HEK293 (cell line): ENCODE data around the gene CXCL17.
A peak's percentile ranks its signal among the peaks of the same experiment; 100 is the strongest.

Experiments
- CTCF ChIA-PET: fragments of 350-600 bp; formaldehyde crosslinking; extraction: SDS; loops from one replicate; lab custom pipeline; 2021; ENCODE audit warnings: antibody characterized with exemption; lab: Yijun Ruan, JAX
- POLR2A ChIA-PET: fragments of 300-600 bp; formaldehyde crosslinking; extraction: SDS; loops from one replicate; lab custom pipeline; 2020; ENCODE audit warnings: antibody characterized with exemption, inconsistent platforms; lab: Yijun Ruan, JAX
- H3K27ac ChIP-seq: fragments of 200-500 bp; sonication (Bioruptor generic); 2 replicates; pipeline ENCODE4 v1.5.1; 2014; ENCODE audit warnings: low read depth, low read length, control low read depth, inconsistent platforms; ENCODE audit errors: extremely low read depth
- H3K36me3 ChIP-seq, 2 experiments: fragments of 200-500 bp in 1 of 2; sonication (Bioruptor generic) in 1 of 2; 1 replicate in 1 of 2; 2 replicates in 1 of 2; pipeline ENCODE4 v1.5.1; 2014 to 2017; ENCODE audit warnings: inconsistent platforms in 2 of 2, low read length in 2 of 2; ENCODE audit not compliant: control insufficient read depth in 2 of 2, insufficient read depth in 1 of 2
- H3K4me1 ChIP-seq: fragments of 200-500 bp; sonication (Bioruptor generic); 2 replicates; pipeline ENCODE4 v1.5.1; 2014; ENCODE audit warnings: mild to moderate bottlenecking, low read length, inconsistent platforms; ENCODE audit not compliant: control insufficient read depth, insufficient read depth
- H3K4me3 ChIP-seq: 2 replicates; pipeline ENCODE4 v1.5.1; 2011; ENCODE audit warnings: low read depth, mild to moderate bottlenecking, control low read depth, low read length, moderate library complexity
- H3K9me3 ChIP-seq: fragments of 200-500 bp; sonication (Bioruptor generic); 2 replicates; pipeline ENCODE4 v1.5.1; 2014; ENCODE audit warnings: low read depth, low read length, inconsistent platforms; ENCODE audit not compliant: control insufficient read depth, insufficient read depth
- FEZF1 ChIP-seq: fragments of 450-650 bp; formaldehyde crosslinking; IDR thresholded peaks from 2 replicates; pipeline ENCODE4 v1.5.1; 2016; ENCODE audit warnings: missing biosample characterization, missing genetic modification characterization
- HOXC10 ChIP-seq: sonication (generic); formaldehyde crosslinking; IDR thresholded peaks from 2 replicates; pipeline ENCODE4 v1.8.1; 2023; ENCODE audit warnings: mild to moderate bottlenecking, missing genetic modification reagents
- PRDM1 ChIP-seq: fragments of 450-650 bp; formaldehyde crosslinking; IDR thresholded peaks from 2 replicates; pipeline ENCODE4; 2016; ENCODE audit warnings: missing biosample characterization, missing genetic modification characterization
- SALL2 ChIP-seq: fragments of 450-650 bp; formaldehyde crosslinking; IDR thresholded peaks from 2 replicates; pipeline ENCODE4 v1.5.0; 2017; ENCODE audit warnings: missing biosample characterization, mild to moderate bottlenecking, missing genetic modification characterization, borderline replicate concordance
- ZEB2 ChIP-seq: fragments of 450-650 bp; formaldehyde crosslinking; IDR thresholded peaks from 2 replicates; pipeline ENCODE4 v1.5.1; 2016; ENCODE audit warnings: missing biosample characterization, missing genetic modification characterization
- ZFHX2 ChIP-seq: fragments of 450-650 bp; formaldehyde crosslinking; conservative IDR thresholded peaks from 2 replicates; pipeline ENCODE4 v1.5.1; 2016; ENCODE audit warnings: missing biosample characterization, missing genetic modification characterization
- ZNF112 ChIP-seq: fragments of 450-650 bp; formaldehyde crosslinking; IDR thresholded peaks from 2 replicates; pipeline ENCODE4 v1.5.0; 2017; ENCODE audit warnings: missing biosample characterization, missing genetic modification characterization
- ZNF157 ChIP-seq: fragments of 450-650 bp; formaldehyde crosslinking; IDR thresholded peaks from 2 replicates; pipeline ENCODE4 v1.5.1; 2016; ENCODE audit warnings: missing biosample characterization, missing genetic modification characterization
- ZNF221 ChIP-seq: fragments of 450-650 bp; formaldehyde crosslinking; IDR thresholded peaks from 2 replicates; pipeline ENCODE4 v1.5.1; 2017; ENCODE audit warnings: missing biosample characterization, missing genetic modification characterization, borderline replicate concordance
- ZNF366 ChIP-seq: fragments of 450-650 bp; formaldehyde crosslinking; conservative IDR thresholded peaks from 2 replicates; pipeline ENCODE4 v1.5.1; 2016; ENCODE audit warnings: missing biosample characterization, missing genetic modification characterization
- ZNF624 ChIP-seq: fragments of 450-650 bp; formaldehyde crosslinking; IDR thresholded peaks from 2 replicates; pipeline ENCODE4 v1.5.1; 2017; ENCODE audit warnings: missing biosample characterization, missing genetic modification characterization
- ZNF677 ChIP-seq: fragments of 450-650 bp; IDR thresholded peaks from 2 replicates; pipeline ENCODE4 v1.5.0; 2018; ENCODE audit warnings: missing biosample characterization, mild to moderate bottlenecking, missing genetic modification characterization, moderate library complexity
- TF ChIP-seq, protein P1 (sequence below): fragments of 450-650 bp; formaldehyde crosslinking; IDR thresholded peaks from 2 replicates; pipeline ENCODE4 v1.5.1; 2016; ENCODE audit warnings: missing biosample characterization, missing genetic modification characterization, low read depth
- TF ChIP-seq, protein P2 (sequence below): fragments of 450-650 bp; formaldehyde crosslinking; IDR thresholded peaks from 2 replicates; pipeline ENCODE4 v1.5.1; 2016; ENCODE audit warnings: missing biosample characterization, missing genetic modification characterization, borderline replicate concordance
- TF ChIP-seq, protein P3 (sequence below): fragments of 450-650 bp; formaldehyde crosslinking; IDR thresholded peaks from 2 replicates; pipeline ENCODE4 v1.5.1; 2017; ENCODE audit warnings: missing biosample characterization, missing genetic modification characterization
- TF ChIP-seq, protein P4 (sequence below): fragments of 450-650 bp; formaldehyde crosslinking; IDR thresholded peaks from 2 replicates; pipeline ENCODE4 v1.5.1; 2017; ENCODE audit warnings: missing biosample characterization, missing genetic modification characterization
- TF ChIP-seq, protein P5 (sequence below): fragments of 450-650 bp; formaldehyde crosslinking; IDR thresholded peaks from 2 replicates; pipeline ENCODE4 v1.5.1; 2016; ENCODE audit warnings: missing biosample characterization, missing genetic modification characterization

CXCL17 gene, protein sequence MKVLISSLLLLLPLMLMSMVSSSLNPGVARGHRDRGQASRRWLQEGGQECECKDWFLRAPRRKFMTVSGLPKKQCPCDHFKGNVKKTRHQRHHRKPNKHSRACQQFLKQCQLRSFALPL

DNA sequence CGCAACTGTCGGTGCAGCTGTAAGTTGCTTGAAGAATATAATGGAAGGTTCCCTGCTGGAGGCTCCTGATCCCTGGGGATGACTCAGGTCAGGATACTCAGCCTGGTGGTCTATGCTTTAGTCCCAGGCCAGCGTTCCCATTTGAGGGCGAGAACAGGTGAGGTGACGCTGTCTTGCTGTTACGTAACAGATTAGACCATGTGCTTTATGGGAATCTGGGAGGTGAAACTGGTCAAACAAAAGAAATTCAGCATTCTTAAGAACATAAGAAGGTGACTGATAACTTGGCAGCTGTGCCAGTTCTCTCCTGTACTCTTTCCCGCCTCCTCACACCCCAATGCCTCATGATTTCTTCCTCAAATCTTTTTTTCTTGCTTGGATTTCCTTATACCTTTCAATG lies at the start of gene CXCL17:
TSS of gene CXCL17 (minus strand) at position 114 of the 400 bp plus-strand sequence. CDS start 114 bp downstream, outside the sequence.
- POLR2A ChIA-PET = no interaction called here
- H3K4me1 ChIP-seq = peaks cover 6% of the 10 kb centered on the region
- CTCF ChIA-PET = interaction anchor here (0.7 to 3.3 kb wide), 8 partner anchors 7 to 333 kb away, joined by 3 to 91 read pairs (median 36); partner anchors contain the start of genes CEACAM1 and LIPE
- no peaks in the 10 kb centered on the region for H3K9me3 ChIP-seq
- H3K4me3 ChIP-seq = no peak within 1 kb of the TSS
- TF ChIP-seq HOXC10 (no peak), ZNF157 (tag by site-specific recombination) (no peak), ZNF366 (tag by site-specific recombination) (no peak), ZNF221 (tag by site-specific recombination) (no peak), ZNF624 (tag by site-specific recombination) (no peak), ZEB2 (no peak)
- TF ChIP-seq, protein P1, sequence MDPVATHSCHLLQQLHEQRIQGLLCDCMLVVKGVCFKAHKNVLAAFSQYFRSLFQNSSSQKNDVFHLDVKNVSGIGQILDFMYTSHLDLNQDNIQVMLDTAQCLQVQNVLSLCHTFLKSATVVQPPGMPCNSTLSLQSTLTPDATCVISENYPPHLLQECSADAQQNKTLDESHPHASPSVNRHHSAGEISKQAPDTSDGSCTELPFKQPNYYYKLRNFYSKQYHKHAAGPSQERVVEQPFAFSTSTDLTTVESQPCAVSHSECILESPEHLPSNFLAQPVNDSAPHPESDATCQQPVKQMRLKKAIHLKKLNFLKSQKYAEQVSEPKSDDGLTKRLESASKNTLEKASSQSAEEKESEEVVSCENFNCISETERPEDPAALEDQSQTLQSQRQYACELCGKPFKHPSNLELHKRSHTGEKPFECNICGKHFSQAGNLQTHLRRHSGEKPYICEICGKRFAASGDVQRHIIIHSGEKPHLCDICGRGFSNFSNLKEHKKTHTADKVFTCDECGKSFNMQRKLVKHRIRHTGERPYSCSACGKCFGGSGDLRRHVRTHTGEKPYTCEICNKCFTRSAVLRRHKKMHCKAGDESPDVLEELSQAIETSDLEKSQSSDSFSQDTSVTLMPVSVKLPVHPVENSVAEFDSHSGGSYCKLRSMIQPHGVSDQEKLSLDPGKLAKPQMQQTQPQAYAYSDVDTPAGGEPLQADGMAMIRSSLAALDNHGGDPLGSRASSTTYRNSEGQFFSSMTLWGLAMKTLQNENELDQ (tag by site-specific recombination) = no peak
- H3K27ac ChIP-seq = 0 out of 2 replicates have a peak within 1 kb of the TSS, but pooled peaks have one; percentile 24
- H3K36me3 ChIP-seq = no peaks in the 10 kb centered on the region

DNA sequence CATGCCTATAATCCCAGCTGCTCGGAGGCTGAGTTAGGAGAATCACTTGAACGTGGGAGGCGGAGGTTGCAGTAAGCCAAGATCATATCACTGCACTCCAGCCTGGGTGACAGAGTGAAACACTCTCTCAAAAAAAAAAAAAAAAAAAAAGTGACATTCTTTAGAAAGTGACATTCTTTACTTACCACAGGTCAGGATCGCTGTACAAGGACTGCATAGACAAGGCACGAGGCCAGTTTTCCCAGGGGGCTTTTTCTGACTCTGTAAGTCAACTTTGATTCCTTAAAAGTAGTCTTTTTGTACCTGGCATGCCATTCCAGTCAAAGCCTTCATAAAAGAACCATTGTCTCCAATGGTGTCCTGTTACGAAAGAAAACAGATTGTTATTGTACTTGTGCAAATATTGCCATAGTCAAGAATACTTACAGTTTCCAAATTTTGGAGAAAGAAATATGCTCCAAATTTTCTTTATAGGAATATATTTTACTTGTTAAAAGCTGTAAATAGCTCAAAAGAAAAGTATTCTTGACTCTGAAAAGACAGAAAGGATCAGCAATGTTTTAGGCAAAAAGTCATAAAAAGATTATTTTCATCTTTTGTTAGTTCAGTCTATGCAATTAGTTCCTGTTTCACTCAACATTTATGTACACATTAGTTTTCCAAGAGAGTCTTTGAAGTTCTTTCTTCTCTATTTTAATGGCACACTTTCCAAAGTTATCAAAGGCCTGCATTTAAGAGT lies 46.2 kb upstream of the CXCL17 start:
- ChIA-PET POLR2A (interaction anchor here (0.6 kb wide), 1 partner anchor 85 kb away, joined by 4 read pairs; no protein-coding TSS in a partner anchor), CTCF (interaction anchor here (0.7 to 1.6 kb wide), 5 partner anchors 39 to 283 kb away, joined by 3 to 8 read pairs (median 3); no protein-coding TSS in a partner anchor)
- Histone ChIP-seq H3K36me3 (no peaks in the 10 kb centered on the region; a peak in 1 of 3 replicates), H3K4me1 (peaks cover 9% of the 10 kb centered on the region), H3K9me3 (no peaks in the 10 kb centered on the region), H3K4me3 (no peak overlapping the region), H3K27ac (no peak overlapping the region)
- TF ChIP-seq PRDM1 (tag by site-specific recombination) (peak; percentile 83), FEZF1 (no peak), ZNF677 (tag by site-specific recombination) (no peak), ZNF112 (tag by site-specific recombination) (no peak), ZFHX2 (tag by site-specific recombination) (0 out of 2 replicates have a peak, but pooled peaks have one; percentile 14), SALL2 (tag by site-specific recombination) (no peak)
- TF ChIP-seq, protein P2, sequence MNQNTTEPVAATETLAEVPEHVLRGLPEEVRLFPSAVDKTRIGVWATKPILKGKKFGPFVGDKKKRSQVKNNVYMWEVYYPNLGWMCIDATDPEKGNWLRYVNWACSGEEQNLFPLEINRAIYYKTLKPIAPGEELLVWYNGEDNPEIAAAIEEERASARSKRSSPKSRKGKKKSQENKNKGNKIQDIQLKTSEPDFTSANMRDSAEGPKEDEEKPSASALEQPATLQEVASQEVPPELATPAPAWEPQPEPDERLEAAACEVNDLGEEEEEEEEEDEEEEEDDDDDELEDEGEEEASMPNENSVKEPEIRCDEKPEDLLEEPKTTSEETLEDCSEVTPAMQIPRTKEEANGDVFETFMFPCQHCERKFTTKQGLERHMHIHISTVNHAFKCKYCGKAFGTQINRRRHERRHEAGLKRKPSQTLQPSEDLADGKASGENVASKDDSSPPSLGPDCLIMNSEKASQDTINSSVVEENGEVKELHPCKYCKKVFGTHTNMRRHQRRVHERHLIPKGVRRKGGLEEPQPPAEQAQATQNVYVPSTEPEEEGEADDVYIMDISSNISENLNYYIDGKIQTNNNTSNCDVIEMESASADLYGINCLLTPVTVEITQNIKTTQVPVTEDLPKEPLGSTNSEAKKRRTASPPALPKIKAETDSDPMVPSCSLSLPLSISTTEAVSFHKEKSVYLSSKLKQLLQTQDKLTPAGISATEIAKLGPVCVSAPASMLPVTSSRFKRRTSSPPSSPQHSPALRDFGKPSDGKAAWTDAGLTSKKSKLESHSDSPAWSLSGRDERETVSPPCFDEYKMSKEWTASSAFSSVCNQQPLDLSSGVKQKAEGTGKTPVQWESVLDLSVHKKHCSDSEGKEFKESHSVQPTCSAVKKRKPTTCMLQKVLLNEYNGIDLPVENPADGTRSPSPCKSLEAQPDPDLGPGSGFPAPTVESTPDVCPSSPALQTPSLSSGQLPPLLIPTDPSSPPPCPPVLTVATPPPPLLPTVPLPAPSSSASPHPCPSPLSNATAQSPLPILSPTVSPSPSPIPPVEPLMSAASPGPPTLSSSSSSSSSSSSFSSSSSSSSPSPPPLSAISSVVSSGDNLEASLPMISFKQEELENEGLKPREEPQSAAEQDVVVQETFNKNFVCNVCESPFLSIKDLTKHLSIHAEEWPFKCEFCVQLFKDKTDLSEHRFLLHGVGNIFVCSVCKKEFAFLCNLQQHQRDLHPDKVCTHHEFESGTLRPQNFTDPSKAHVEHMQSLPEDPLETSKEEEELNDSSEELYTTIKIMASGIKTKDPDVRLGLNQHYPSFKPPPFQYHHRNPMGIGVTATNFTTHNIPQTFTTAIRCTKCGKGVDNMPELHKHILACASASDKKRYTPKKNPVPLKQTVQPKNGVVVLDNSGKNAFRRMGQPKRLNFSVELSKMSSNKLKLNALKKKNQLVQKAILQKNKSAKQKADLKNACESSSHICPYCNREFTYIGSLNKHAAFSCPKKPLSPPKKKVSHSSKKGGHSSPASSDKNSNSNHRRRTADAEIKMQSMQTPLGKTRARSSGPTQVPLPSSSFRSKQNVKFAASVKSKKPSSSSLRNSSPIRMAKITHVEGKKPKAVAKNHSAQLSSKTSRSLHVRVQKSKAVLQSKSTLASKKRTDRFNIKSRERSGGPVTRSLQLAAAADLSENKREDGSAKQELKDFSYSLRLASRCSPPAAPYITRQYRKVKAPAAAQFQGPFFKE (tag by site-specific recombination) = no peak
- TF ChIP-seq, protein P3, sequence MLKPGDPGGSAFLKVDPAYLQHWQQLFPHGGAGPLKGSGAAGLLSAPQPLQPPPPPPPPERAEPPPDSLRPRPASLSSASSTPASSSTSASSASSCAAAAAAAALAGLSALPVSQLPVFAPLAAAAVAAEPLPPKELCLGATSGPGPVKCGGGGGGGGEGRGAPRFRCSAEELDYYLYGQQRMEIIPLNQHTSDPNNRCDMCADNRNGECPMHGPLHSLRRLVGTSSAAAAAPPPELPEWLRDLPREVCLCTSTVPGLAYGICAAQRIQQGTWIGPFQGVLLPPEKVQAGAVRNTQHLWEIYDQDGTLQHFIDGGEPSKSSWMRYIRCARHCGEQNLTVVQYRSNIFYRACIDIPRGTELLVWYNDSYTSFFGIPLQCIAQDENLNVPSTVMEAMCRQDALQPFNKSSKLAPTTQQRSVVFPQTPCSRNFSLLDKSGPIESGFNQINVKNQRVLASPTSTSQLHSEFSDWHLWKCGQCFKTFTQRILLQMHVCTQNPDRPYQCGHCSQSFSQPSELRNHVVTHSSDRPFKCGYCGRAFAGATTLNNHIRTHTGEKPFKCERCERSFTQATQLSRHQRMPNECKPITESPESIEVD (tag by site-specific recombination) = peak; percentile 55
- TF ChIP-seq, protein P4, sequence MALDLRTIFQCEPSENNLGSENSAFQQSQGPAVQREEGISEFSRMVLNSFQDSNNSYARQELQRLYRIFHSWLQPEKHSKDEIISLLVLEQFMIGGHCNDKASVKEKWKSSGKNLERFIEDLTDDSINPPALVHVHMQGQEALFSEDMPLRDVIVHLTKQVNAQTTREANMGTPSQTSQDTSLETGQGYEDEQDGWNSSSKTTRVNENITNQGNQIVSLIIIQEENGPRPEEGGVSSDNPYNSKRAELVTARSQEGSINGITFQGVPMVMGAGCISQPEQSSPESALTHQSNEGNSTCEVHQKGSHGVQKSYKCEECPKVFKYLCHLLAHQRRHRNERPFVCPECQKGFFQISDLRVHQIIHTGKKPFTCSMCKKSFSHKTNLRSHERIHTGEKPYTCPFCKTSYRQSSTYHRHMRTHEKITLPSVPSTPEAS (tag by site-specific recombination) = no peak
- TF ChIP-seq, protein P5, sequence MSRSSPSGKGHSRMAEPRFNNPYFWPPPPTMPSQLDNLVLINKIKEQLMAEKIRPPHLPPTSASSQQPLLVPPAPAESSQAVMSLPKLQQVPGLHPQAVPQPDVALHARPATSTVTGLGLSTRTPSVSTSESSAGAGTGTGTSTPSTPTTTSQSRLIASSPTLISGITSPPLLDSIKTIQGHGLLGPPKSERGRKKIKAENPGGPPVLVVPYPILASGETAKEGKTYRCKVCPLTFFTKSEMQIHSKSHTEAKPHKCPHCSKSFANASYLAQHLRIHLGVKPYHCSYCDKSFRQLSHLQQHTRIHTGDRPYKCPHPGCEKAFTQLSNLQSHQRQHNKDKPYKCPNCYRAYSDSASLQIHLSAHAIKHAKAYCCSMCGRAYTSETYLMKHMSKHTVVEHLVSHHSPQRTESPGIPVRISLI = peak; percentile 72; the same call in 1 of the 2 replicates
